GM19238 (cell line): ENCODE results near the gene CHODL.

ENCODE experiments used
- DNase-seq: peaks from one replicate; pipeline ENCODE4 v3.0.0; 2011; ENCODE audit warnings: low spot score; ENCODE audit not compliant: insufficient read length

CHODL gene

GRCh38 chr21:18289876-18290275 is 45.2 kb downstream of the CHODL start:
- no peak for DNase-seq

- DNase-seq: no peak
Observed at GRCh38 chr21:18294100-18294499, 49.5 kb downstream of the CHODL start.

- DNase-seq: no peak
Observed at GRCh38 chr21:18298228-18298627, 53.6 kb downstream of the CHODL start.
